HepG2 (cell line): Measurements from ENCODE around the gene TMEM59. TPM values are rescaled to one million over a fixed set of nuclear protein-coding genes. Genes with fewer than 3 reads are reported as not detected.

Source experiments
- AKNA ChIP-seq: sonication (generic); formaldehyde crosslinking; IDR thresholded peaks from 2 replicates; pipeline ENCODE4 v1.4.0; 2020; ENCODE audit warnings: missing genetic modification reagents, borderline replicate concordance
- BCL3 ChIP-seq: sonication (generic); formaldehyde crosslinking; IDR thresholded peaks from 2 replicates; pipeline ENCODE4 v1.5.1; 2020; ENCODE audit warnings: mild to moderate bottlenecking, missing genetic modification reagents, moderate library complexity
- E2F1 ChIP-seq: sonication (generic); formaldehyde crosslinking; IDR thresholded peaks from 2 replicates; pipeline ENCODE4 v1.5.0; 2020; ENCODE audit warnings: missing genetic modification reagents
- HMG20A ChIP-seq: IDR thresholded peaks from 2 replicates; pipeline ENCODE4 v1.6.1; 2016; ENCODE audit warnings: borderline replicate concordance
- HNF4A ChIP-seq: sonication (generic); formaldehyde crosslinking; IDR thresholded peaks from 2 replicates; pipeline ENCODE4 v1.4.0; 2020; ENCODE audit warnings: missing genetic modification reagents
- MED1 ChIP-seq: sonication (generic); formaldehyde crosslinking; IDR thresholded peaks from 2 replicates; pipeline ENCODE4 v1.4.0; 2020; ENCODE audit warnings: missing genetic modification reagents
- MEF2D ChIP-seq: sonication (generic); formaldehyde crosslinking; IDR thresholded peaks from 2 replicates; pipeline ENCODE4 v1.5.1; 2020; ENCODE audit warnings: mild to moderate bottlenecking, missing genetic modification reagents
- MLX ChIP-seq: IDR thresholded peaks from 2 replicates; pipeline ENCODE4 v1.6.1; 2016
- PHF21A ChIP-seq: sonication (generic); formaldehyde crosslinking; IDR thresholded peaks from 2 replicates; pipeline ENCODE4 v1.5.0; 2020; ENCODE audit warnings: mild to moderate bottlenecking, missing genetic modification reagents
- PTBP1 ChIP-seq: fragments of 200-400 bp; formaldehyde crosslinking; IDR thresholded peaks from 2 replicates; pipeline ENCODE4 v1.6.1; 2018; ENCODE audit warnings: low read length, low read depth; ENCODE audit not compliant: poor library complexity, severe bottlenecking
- SIX4 ChIP-seq: sonication (generic); formaldehyde crosslinking; IDR thresholded peaks from 2 replicates; pipeline ENCODE4 v1.4.0; 2020; ENCODE audit warnings: missing genetic modification reagents
- ZNF253 ChIP-seq: sonication (generic); formaldehyde crosslinking; IDR thresholded peaks from 2 replicates; pipeline ENCODE4 v1.8.0; 2022; ENCODE audit warnings: mild to moderate bottlenecking, missing genetic modification reagents, borderline replicate concordance
- ZNF512B ChIP-seq: sonication (generic); formaldehyde crosslinking; IDR thresholded peaks from 2 replicates; pipeline ENCODE4 v1.5.1; 2020; ENCODE audit warnings: missing genetic modification reagents, mild to moderate bottlenecking, borderline replicate concordance
- ZNF546 ChIP-seq: sonication (generic); formaldehyde crosslinking; conservative IDR thresholded peaks from 2 replicates; pipeline ENCODE4 v1.8.1; 2023; ENCODE audit warnings: mild to moderate bottlenecking, missing genetic modification reagents
- ZNF784 ChIP-seq: sonication (generic); formaldehyde crosslinking; IDR thresholded peaks from 2 replicates; pipeline ENCODE4 v1.5.1; 2020; ENCODE audit warnings: missing genetic modification reagents, mild to moderate bottlenecking, borderline replicate concordance
- polyA plus RNA-seq, 8 experiments: library from polyadenylated mRNA; depleted of rRNA in 3 of 8; stranded (reverse) in 7 of 8; unstranded in 1 of 8; fragments of >200 nt; fragmentation: Illumina TruSeq in 4 of 8; extraction: Trizol in 4 of 8; gene quantifications; 2 replicates each; pipeline versions ENCODE4 v1.2.1 to v1.2.3, GENCODE V29; 2011 to 2016; ENCODE audit warnings: low read depth in 4 of 8, missing spikeins in 1 of 8, mixed read lengths in 1 of 8; ENCODE audit not compliant: insufficient read depth in 1 of 8
- total RNA-seq, 5 experiments: library from RNA; depleted of rRNA; stranded (reverse); fragments of >200 nt; fragmentation: Illumina TruSeq; extraction: Trizol; gene quantifications; 2 replicates each; pipeline ENCODE4 v1.2.3, GENCODE V29; 2016; ENCODE audit warnings: low read depth in 1 of 5

The TMEM59 gene
- total and polyA plus RNA-seq, 2 of the 13 experiments (the other 11 are each of a cell fraction or from before 2014, with no cell fraction given): 147 to 363 TPM

- no peak for TF ChIP-seq ZNF253 (CRISPR knock-in tag)
- TF ChIP-seq MED1 (CRISPR knock-in tag): peak; percentile 86
- peak; percentile 69 for TF ChIP-seq HNF4A (CRISPR knock-in tag)
- no peak for TF ChIP-seq ZNF512B (CRISPR knock-in tag)
- peak; percentile 77; the same call in 1 of the 2 replicates for TF ChIP-seq HMG20A (CRISPR knock-in tag)
- TF ChIP-seq PHF21A (CRISPR knock-in tag): peak; percentile 85
- TF ChIP-seq ZNF784 (CRISPR knock-in tag): no peak
- peak; percentile 28; the same call in 1 of the 2 replicates for TF ChIP-seq MLX (CRISPR knock-in tag)
- no peak for TF ChIP-seq ZNF546 (CRISPR knock-in tag)
- TF ChIP-seq BCL3 (CRISPR knock-in tag): 0 out of 2 replicates have a peak, but pooled peaks have one; percentile 52
- no peak for TF ChIP-seq E2F1 (CRISPR knock-in tag)
- no peak for TF ChIP-seq PTBP1
- TF ChIP-seq AKNA: no peak
- TF ChIP-seq MEF2D (CRISPR knock-in tag): 0 out of 2 replicates have a peak, but pooled peaks have one; percentile 58
- TF ChIP-seq SIX4: peak; percentile 16; the same call in 1 of the 2 replicates
Measured at GRCh38 chr1:54080598-54081049, 27.6 kb upstream of the TMEM59 start (continued).
